Measurements from ENCODE around the gene TNPO1. TPM values are rescaled to one million over a fixed set of nuclear protein-coding genes. Genes with fewer than 3 reads are reported as not detected.
"Not testable (repeated sequence)": the region's sequence is repeated elsewhere in the genome, so short reads cannot be mapped to it uniquely, and the experiment has no call there.

The TNPO1 gene
- total RNA-seq, 1 experiment from 2014 or later: 185 TPM

GRCh38 chr5:72921886-72922285 is 105.4 kb downstream of the TNPO1 start:
- Histone ChIP-seq H3K4me1 (replicated peaks; ENCODE audit: insufficient read depth) (no peaks in the 10 kb centered on the region), H3F3A (ENCODE audit: insufficient read depth, low read depth) (peaks cover 43% of the 10 kb centered on the region; the same call in 1 of the 2 replicates), H3K9me2 (ENCODE audit: insufficient read depth) (no peaks in the 10 kb centered on the region), H2AFZ (no peak overlapping the region), H3K4me2 (no peak overlapping the region), H3K36me3 (ENCODE audit: low read depth) (no peaks in the 10 kb centered on the region), H3K9me3 (ENCODE audit: insufficient read depth, low read depth) (no peaks in the 10 kb centered on the region), H3K4me3 (no peak overlapping the region), H3K27me3 (ENCODE audit: insufficient read depth, low read depth) (no peaks in the 10 kb centered on the region), H3K27ac (no peak overlapping the region), H4K20me1 (ENCODE audit: insufficient read depth) (0 out of 2 replicates have a peak, but pooled peaks cover 5% of the 10 kb centered on the region), H3K79me2 (ENCODE audit: low read depth) (no peaks in the 10 kb centered on the region)
- ChIA-PET CTCF (interaction anchor here (0.6 kb wide), 1 partner anchor 308 kb away, joined by 5 read pairs; no protein-coding TSS in a partner anchor), POLR2A (ENCODE audit: unreplicated experiment) (interaction anchor here (0.7 kb wide), 1 partner anchor 10 kb away, joined by 6 read pairs; no protein-coding TSS in a partner anchor)
- DNase-seq: no peak
- intact Hi-C loops (cut with micrococcal nuclease; ENCODE audit: unreplicated experiment): loop anchor here (2.0 to 5.0 kb wide), 4 partner anchors 160 to 575 kb away; partner anchors contain the start of gene BTF3
- TF ChIP-seq EZH2 (IDR thresholded peaks at IDR 0.05; ENCODE audit: low read depth) (no peak), CTCF (conservative IDR thresholded peaks at IDR 0.05) (no peak)
- BruUV-seq (replicated peaks): no TSS peak

- Histone ChIP-seq H3K27me3 (ENCODE audit: insufficient read depth, low read depth) (no peaks in the 10 kb centered on the region), H3K4me1 (replicated peaks; ENCODE audit: insufficient read depth) (no peaks in the 10 kb centered on the region), H3K9me3 (ENCODE audit: insufficient read depth, low read depth) (no peaks in the 10 kb centered on the region), H2AFZ (no peak overlapping the region), H3K4me3 (no peak overlapping the region), H4K20me1 (ENCODE audit: insufficient read depth) (no peaks in the 10 kb centered on the region), H3K27ac (no peak overlapping the region), H3K4me2 (no peak overlapping the region), H3K9me2 (ENCODE audit: insufficient read depth) (no peaks in the 10 kb centered on the region), H3K36me3 (ENCODE audit: low read depth) (no peaks in the 10 kb centered on the region), H3K79me2 (ENCODE audit: low read depth) (no peaks in the 10 kb centered on the region), H3F3A (ENCODE audit: insufficient read depth, low read depth) (peaks cover 38% of the 10 kb centered on the region; the same call in 1 of the 2 replicates)
- CTCF ChIA-PET: interaction anchor here (0.6 kb wide), 1 partner anchor 307 kb away, joined by 5 read pairs; no protein-coding TSS in a partner anchor
- no TSS peak for BruUV-seq (replicated peaks)
- intact Hi-C loops (cut with micrococcal nuclease; ENCODE audit: unreplicated experiment): loop anchor here (5.0 kb wide), 2 partner anchors 160 to 575 kb away; partner anchors contain the start of gene BTF3
- DNase-seq: no peak
- TF ChIP-seq CTCF (conservative IDR thresholded peaks at IDR 0.05) (no peak), EZH2 (IDR thresholded peaks at IDR 0.05; ENCODE audit: low read depth) (no peak)
- POLR2A ChIA-PET (ENCODE audit: unreplicated experiment): interaction anchor here (0.6 to 0.7 kb wide), 2 partner anchors 11 to 775 kb away, joined by 4 to 6 read pairs; no protein-coding TSS in a partner anchor
Observed at GRCh38 chr5:72922422-72922821, 106.0 kb downstream of the TNPO1 start.

- no peaks in the 10 kb centered on the region for H3K9me2 ChIP-seq (ENCODE audit: insufficient read depth)
- no peak overlapping the region for H3K4me3 ChIP-seq
- ChIA-PET POLR2A (ENCODE audit: unreplicated experiment) (no interaction called here), CTCF (no interaction called here)
- BruUV-seq (replicated peaks): no TSS peak
- H3K27ac ChIP-seq: no peak overlapping the region
- no peak for DNase-seq
- H4K20me1 ChIP-seq (ENCODE audit: insufficient read depth): no peaks in the 10 kb centered on the region
- H3K4me2 ChIP-seq: no peak overlapping the region
- no peak overlapping the region for H2AFZ ChIP-seq
- intact Hi-C loops (cut with micrococcal nuclease; ENCODE audit: unreplicated experiment): no loop called here
- no peaks in the 10 kb centered on the region for H3K79me2 ChIP-seq (ENCODE audit: low read depth)
- H3K27me3 ChIP-seq (ENCODE audit: insufficient read depth, low read depth): no peaks in the 10 kb centered on the region
- peaks cover 15% of the 10 kb centered on the region; the same call in 1 of the 2 replicates for H3F3A ChIP-seq (ENCODE audit: insufficient read depth, low read depth)
- no peaks in the 10 kb centered on the region for H3K9me3 ChIP-seq (ENCODE audit: insufficient read depth, low read depth)
- TF ChIP-seq EZH2 (IDR thresholded peaks at IDR 0.05; ENCODE audit: low read depth): no peak
- TF ChIP-seq CTCF (conservative IDR thresholded peaks at IDR 0.05): no peak
- H3K36me3 ChIP-seq (ENCODE audit: low read depth): no peaks in the 10 kb centered on the region
- no peaks in the 10 kb centered on the region for H3K4me1 ChIP-seq (replicated peaks; ENCODE audit: insufficient read depth)
Observed at GRCh38 chr5:72925336-72926010, 109.0 kb downstream of the TNPO1 start.

DNA sequence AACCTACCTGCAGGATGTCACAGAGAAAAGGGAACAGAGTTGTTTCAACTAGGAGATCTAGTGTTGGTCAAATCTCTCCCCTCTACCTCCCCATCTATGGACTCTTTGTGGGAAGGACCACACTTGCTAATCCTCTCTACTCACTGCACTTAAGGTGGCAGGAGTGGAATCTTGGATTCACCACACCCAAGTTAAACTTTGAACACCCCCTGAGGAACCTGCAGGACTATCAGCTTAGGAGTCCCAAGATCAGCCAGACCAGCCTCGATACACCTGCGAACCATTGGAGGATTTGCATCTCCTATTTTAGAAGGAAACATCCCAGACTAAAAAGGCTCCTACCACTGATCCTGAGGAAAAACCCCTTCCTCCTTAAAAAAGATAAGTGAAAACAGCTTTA is 116.2 kb downstream of the TNPO1 start:
- H3K4me2 ChIP-seq; H2AFZ ChIP-seq; H3K9me3 ChIP-seq (ENCODE audit: insufficient read depth, low read depth); H3K9me2 ChIP-seq (ENCODE audit: insufficient read depth); H3K4me1 ChIP-seq (replicated peaks; ENCODE audit: insufficient read depth); DNase-seq; H4K20me1 ChIP-seq (ENCODE audit: insufficient read depth); H3K79me2 ChIP-seq (ENCODE audit: low read depth); H3K4me3 ChIP-seq; H3K36me3 ChIP-seq (ENCODE audit: low read depth); H3K27me3 ChIP-seq (ENCODE audit: insufficient read depth, low read depth); BruUV-seq (replicated peaks); intact Hi-C loops (cut with micrococcal nuclease; ENCODE audit: unreplicated experiment); CTCF ChIA-PET; H3F3A ChIP-seq (ENCODE audit: insufficient read depth, low read depth); POLR2A ChIA-PET (ENCODE audit: unreplicated experiment); H3K27ac ChIP-seq: not testable (repeated sequence)

- H3K9me2 ChIP-seq (ENCODE audit: insufficient read depth); CTCF ChIA-PET; H3K4me3 ChIP-seq; intact Hi-C loops (cut with micrococcal nuclease; ENCODE audit: unreplicated experiment); H3K27ac ChIP-seq; H3K36me3 ChIP-seq (ENCODE audit: low read depth); POLR2A ChIA-PET (ENCODE audit: unreplicated experiment); H4K20me1 ChIP-seq (ENCODE audit: insufficient read depth); DNase-seq; BruUV-seq (replicated peaks); H3K79me2 ChIP-seq (ENCODE audit: low read depth); H3K4me1 ChIP-seq (replicated peaks; ENCODE audit: insufficient read depth); H3K27me3 ChIP-seq (ENCODE audit: insufficient read depth, low read depth); H2AFZ ChIP-seq; H3K4me2 ChIP-seq; H3F3A ChIP-seq (ENCODE audit: insufficient read depth, low read depth): not testable (repeated sequence)
- peaks cover 10% of the 10 kb centered on the region; the same call in 1 of the 2 replicates for H3K9me3 ChIP-seq (ENCODE audit: insufficient read depth, low read depth)
Observed at GRCh38 chr5:72934953-72935725, 118.7 kb downstream of the TNPO1 start.
